ENCODE results near the gene MUCL3.
"Not testable (repeated sequence)": the region's sequence is repeated elsewhere in the genome, so short reads cannot be mapped to it uniquely, and the experiment has no call there.

The MUCL3 gene

GRCh38 chr6:30997301-30997700 is 56.5 kb downstream of the MUCL3 start:
- DNase-seq, result no peak
- no peak overlapping the region for H3K4me3 ChIP-seq
- no peak overlapping the region for H3K27ac ChIP-seq
- no peak for TF ChIP-seq CTCF (IDR thresholded peaks at IDR 0.05)
- H3K27me3 ChIP-seq, result peaks cover 0 to 3% of the 10 kb centered on the region in 2 donors
- no peaks in the 10 kb centered on the region for H3K4me1 ChIP-seq
- no peaks in the 10 kb centered on the region for H3K9me3 ChIP-seq
- intact Hi-C loops (cut with DNase I; ENCODE audit: low total_unique reads), result no loop called here
- H3K36me3 ChIP-seq, result no peaks in the 10 kb centered on the region

- Histone ChIP-seq H3K36me3 (no peaks in the 10 kb centered on the region), H3K4me1 (no peaks in the 10 kb centered on the region), H3K27me3 (peaks cover 0 to 3% of the 10 kb centered on the region in 2 donors), H3K9me3 (no peaks in the 10 kb centered on the region), H3K4me3 (no peak overlapping the region), H3K27ac (no peak overlapping the region)
- no peak for DNase-seq
- TF ChIP-seq CTCF (IDR thresholded peaks at IDR 0.05), result no peak
- intact Hi-C loops (cut with DNase I; ENCODE audit: low total_unique reads), result no loop called here
Measured at GRCh38 chr6:30998785-30999184, 58.0 kb downstream of the MUCL3 start.

- intact Hi-C loops (cut with DNase I; ENCODE audit: low total_unique reads); H3K27ac ChIP-seq; H3K4me1 ChIP-seq; H3K9me3 ChIP-seq; DNase-seq; H3K27me3 ChIP-seq; H3K36me3 ChIP-seq; H3K4me3 ChIP-seq: not testable (repeated sequence)
Measured at GRCh38 chr6:31000067-31000860, 59.5 kb downstream of the MUCL3 start.

- no peaks in the 10 kb centered on the region for H3K36me3 ChIP-seq
- intact Hi-C loops (cut with DNase I; ENCODE audit: low total_unique reads), result no loop called here
- H3K4me1 ChIP-seq, result no peaks in the 10 kb centered on the region
- peaks cover 0 to 3% of the 10 kb centered on the region in 2 donors for H3K27me3 ChIP-seq
- TF ChIP-seq CTCF (IDR thresholded peaks at IDR 0.05), result no peak
- no peak overlapping the region for H3K27ac ChIP-seq
- no peaks in the 10 kb centered on the region for H3K9me3 ChIP-seq
- no peak overlapping the region for H3K4me3 ChIP-seq
- no peak for DNase-seq
Measured at GRCh38 chr6:31001281-31001888, 60.6 kb downstream of the MUCL3 start.

- no peak for DNase-seq
- no peak for TF ChIP-seq CTCF (IDR thresholded peaks at IDR 0.05)
- intact Hi-C loops (cut with DNase I; ENCODE audit: low total_unique reads), result no loop called here
Measured at GRCh38 chr6:31002471-31002870, 61.7 kb downstream of the MUCL3 start.

More at GRCh38 chr6:31002471-31002870, 61.7 kb downstream of the MUCL3 start:
- Histone ChIP-seq H3K9me3 (no peaks in the 10 kb centered on the region), H3K4me3 (no peak overlapping the region), H3K27ac (no peak overlapping the region), H3K27me3 (peaks cover 0 to 3% of the 10 kb centered on the region in 2 donors), H3K36me3 (no peaks in the 10 kb centered on the region), H3K4me1 (no peaks in the 10 kb centered on the region)
